GM12864 (cell line): Measurements from ENCODE around the gene CEP350.

Experiments
- DNase-seq: peaks from one replicate; pipeline ENCODE4 v3.0.0-alpha.2; 2011; ENCODE audit warnings: low read depth
- H3K4me3 ChIP-seq: 2 replicates; pipeline ENCODE4 v1.5.1; 2011; ENCODE audit warnings: mild to moderate bottlenecking, low read depth, low read length, control low read depth
- CTCF ChIP-seq: IDR thresholded peaks from 2 replicates; pipeline ENCODE4 v1.5.1; 2011; ENCODE audit warnings: low read depth, mild to moderate bottlenecking, moderate library complexity, low read length, control low read depth, inconsistent platforms; ENCODE audit errors: missing control alignments

The CEP350 gene

GRCh38 chr1:179971563-179972496 is 17.2 kb downstream of the CEP350 start:
- DNase-seq = no peak
- no peak for TF ChIP-seq CTCF
- no peak overlapping the region for H3K4me3 ChIP-seq

DNA sequence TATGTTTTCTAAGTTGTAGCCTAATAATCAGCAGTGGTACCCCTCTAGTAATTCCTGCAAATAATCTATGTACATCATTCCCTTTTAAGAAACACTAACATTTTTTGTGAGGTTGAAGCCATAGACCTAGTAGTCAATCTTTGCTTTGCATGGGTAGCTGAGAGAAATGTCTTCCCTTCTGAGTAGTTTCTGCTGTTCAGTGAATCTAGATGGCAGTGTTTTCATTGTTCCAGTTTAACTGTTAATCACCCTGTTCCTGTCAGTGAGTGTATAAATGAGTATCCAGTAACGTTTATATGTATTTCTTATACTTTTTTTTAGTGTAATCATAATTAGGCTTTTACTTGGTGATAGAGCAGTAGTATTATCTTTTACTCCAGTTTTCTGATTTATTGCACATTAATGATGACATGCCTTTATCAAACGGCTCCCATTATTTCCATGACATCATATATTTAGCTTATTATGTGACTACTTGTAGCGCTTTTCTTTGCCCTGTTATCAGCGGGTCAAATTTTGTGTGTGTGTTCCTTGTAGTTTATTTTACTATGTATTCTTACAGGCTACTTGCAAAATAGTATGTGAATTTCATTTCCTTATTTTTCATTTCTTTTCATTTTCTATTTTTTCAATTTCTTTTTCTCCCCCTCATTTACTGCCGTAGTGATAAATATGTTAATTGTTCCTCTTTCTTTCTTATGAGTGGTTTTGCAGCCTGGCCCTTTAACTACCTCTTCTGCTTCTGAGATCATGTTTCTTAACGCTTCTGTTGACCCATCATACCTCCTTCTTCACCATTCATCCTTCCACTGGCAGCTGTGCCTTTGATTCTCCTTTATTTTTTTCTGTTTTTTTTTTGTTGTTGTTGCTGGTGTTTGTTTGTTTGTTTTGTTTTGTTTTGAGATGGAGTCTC is 18.8 kb downstream of the CEP350 start:
- TF ChIP-seq CTCF = no peak

GRCh38 chr1:179976970-179977651 is 22.5 kb downstream of the CEP350 start:
- TF ChIP-seq CTCF = no peak
- DNase-seq = no peak
- H3K4me3 ChIP-seq = no peak overlapping the region

More for the DNA sequence above, 18.8 kb downstream of the CEP350 start:
- no peak for DNase-seq
- no peak overlapping the region for H3K4me3 ChIP-seq

DNA sequence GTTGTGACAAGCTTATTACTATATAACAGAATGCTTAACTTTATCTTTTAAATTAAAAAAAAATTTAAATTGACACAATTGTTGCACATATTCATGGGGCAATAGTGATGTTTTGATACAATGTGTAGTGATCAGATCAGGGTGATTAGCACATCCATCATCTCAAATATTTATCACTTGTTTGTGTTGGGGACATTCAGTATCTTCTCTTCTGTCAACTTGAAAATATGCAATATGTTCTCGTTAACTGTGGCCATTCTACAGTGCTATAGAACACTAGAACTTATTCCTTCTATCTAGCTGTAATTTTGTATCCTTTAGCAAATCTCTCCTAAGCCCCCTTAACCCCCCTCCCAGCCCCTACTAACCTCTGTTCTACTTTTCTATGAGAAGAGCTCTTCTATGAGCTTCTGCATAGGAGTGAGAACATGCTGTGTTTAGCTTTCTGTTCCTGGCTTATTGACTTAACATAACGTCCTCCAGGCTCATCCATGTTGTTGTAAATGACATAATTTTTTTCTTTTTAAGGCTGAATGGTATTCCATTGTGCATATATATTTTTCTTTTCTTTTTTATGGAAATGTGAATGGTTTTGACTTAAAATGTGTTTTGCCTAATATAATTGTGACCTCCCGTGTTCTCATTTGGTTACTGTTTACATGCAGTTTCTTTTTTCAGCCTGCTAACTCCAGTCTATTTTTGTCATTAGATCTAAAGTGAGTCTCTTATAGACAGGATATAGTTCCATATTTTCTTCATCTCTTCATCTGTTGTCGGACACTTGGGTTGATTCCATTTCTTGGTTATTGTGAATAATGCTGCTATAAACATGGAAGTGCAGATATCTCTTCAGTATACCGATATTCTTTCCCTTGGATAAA is 23.8 kb downstream of the CEP350 start:
- TF ChIP-seq CTCF = no peak
- DNase-seq = no peak
- H3K4me3 ChIP-seq = no peak overlapping the region

- no peak overlapping the region for H3K4me3 ChIP-seq
- no peak for TF ChIP-seq CTCF
- no peak for DNase-seq
These were observed 29.5 kb downstream of the CEP350 start for GRCh38 chr1:179984101-179984500.

GRCh38 chr1:179984942-179985341 is 30.3 kb downstream of the CEP350 start:
- TF ChIP-seq CTCF = no peak
- no peak for DNase-seq
- H3K4me3 ChIP-seq = no peak overlapping the region
